Central memory CD8-positive, alpha-beta T cell (primary cell): ENCODE data around the gene PHF1.
"Not testable (repeated sequence)": the region's sequence is repeated elsewhere in the genome, so short reads cannot be mapped to it uniquely, and the experiment has no call there.

Experiments used
- ATAC-seq: fragments of 150-1000 bp; cut with Tn5 transposase; replicated peaks from 2 replicates; pipeline ENCODE4 v1.10.0; 2022; ENCODE audit warnings: mild to moderate bottlenecking, moderate FRiP score, moderate number of reproducible peaks; ENCODE audit not compliant: poor library complexity, severe bottlenecking; ENCODE audit errors: extremely low read depth
- DNase-seq, 2 donors: peaks; one replicate each; pipeline ENCODE4 v3.0.0; 2021; ENCODE audit warnings: low spot score in 2 of 2
- H3K27ac Mint-ChIP-seq: one replicate; pipeline ENCODE4 v1.8.0; 2022; ENCODE audit warnings: low read depth, mild to moderate bottlenecking, moderate library complexity, mixed read lengths
- H3K27me3 Mint-ChIP-seq: one replicate; pipeline ENCODE4 v1.8.0; 2022; ENCODE audit warnings: mixed read lengths
- H3K36me3 Mint-ChIP-seq: one replicate; pipeline ENCODE4 v1.8.0; 2022; ENCODE audit warnings: mild to moderate bottlenecking, moderate library complexity, mixed read lengths; ENCODE audit not compliant: insufficient read depth
- H3K4me1 Mint-ChIP-seq: one replicate; pipeline ENCODE4 v1.8.0; 2022; ENCODE audit warnings: mixed read lengths
- H3K4me3 Mint-ChIP-seq: one replicate; pipeline ENCODE4 v1.8.0; 2022; ENCODE audit warnings: mild to moderate bottlenecking, moderate library complexity, mixed read lengths
- H3K9me3 Mint-ChIP-seq: one replicate; pipeline ENCODE4 v1.8.0; 2022; ENCODE audit warnings: mixed read lengths

The PHF1 gene

GRCh38 chr6:33410711-33411631 is at the start of gene PHF1:
PHF1 (plus strand) TSS chr6:33411014; CDS start chr6:33412264, 1,250 bp downstream.
- peak; percentile 58 for ATAC-seq
- H3K36me3 Mint-ChIP-seq, result peaks cover 39% of the 10 kb centered on the region
- peak within 1 kb of the TSS; percentile 81 for H3K4me3 Mint-ChIP-seq
- no peaks in the 10 kb centered on the region for H3K27me3 Mint-ChIP-seq
- DNase-seq, result peak; percentile 82 to 89
- H3K27ac Mint-ChIP-seq, result peak within 1 kb of the TSS; percentile 95
- H3K4me1 Mint-ChIP-seq, result peaks cover 55% of the 10 kb centered on the region
- H3K9me3 Mint-ChIP-seq, result no peaks in the 10 kb centered on the region

GRCh38 chr6:33363486-33363885 is 47.3 kb upstream of the PHF1 start:
- H3K4me1 Mint-ChIP-seq, H3K36me3 Mint-ChIP-seq, H3K4me3 Mint-ChIP-seq: not testable (repeated sequence)

GRCh38 chr6:33364475-33365205 is 46.2 kb upstream of the PHF1 start:
- not testable (repeated sequence) for ATAC-seq, H3K27me3 Mint-ChIP-seq, DNase-seq, H3K27ac Mint-ChIP-seq, H3K4me3 Mint-ChIP-seq, H3K9me3 Mint-ChIP-seq, H3K36me3 Mint-ChIP-seq, H3K4me1 Mint-ChIP-seq

More at GRCh38 chr6:33363486-33363885, 47.3 kb upstream of the PHF1 start:
- not testable (repeated sequence) for H3K27me3 Mint-ChIP-seq, DNase-seq, H3K9me3 Mint-ChIP-seq, H3K27ac Mint-ChIP-seq, ATAC-seq

GRCh38 chr6:33365206-33365971 is 45.4 kb upstream of the PHF1 start:
- H3K4me1 Mint-ChIP-seq, DNase-seq, H3K9me3 Mint-ChIP-seq, H3K4me3 Mint-ChIP-seq, H3K27me3 Mint-ChIP-seq, H3K36me3 Mint-ChIP-seq, H3K27ac Mint-ChIP-seq, ATAC-seq: not testable (repeated sequence)

GRCh38 chr6:33367009-33367714 is 43.7 kb upstream of the PHF1 start:
- H3K4me1 Mint-ChIP-seq, result no peaks in the 10 kb centered on the region
- no peaks in the 10 kb centered on the region for H3K9me3 Mint-ChIP-seq
- H3K4me3 Mint-ChIP-seq, result no peak overlapping the region
- no peaks in the 10 kb centered on the region for H3K27me3 Mint-ChIP-seq
- DNase-seq (no peak), ATAC-seq (no peak)
- H3K36me3 Mint-ChIP-seq, result no peaks in the 10 kb centered on the region
- no peak overlapping the region for H3K27ac Mint-ChIP-seq

GRCh38 chr6:33367715-33368025 is 43.1 kb upstream of the PHF1 start:
- not testable (repeated sequence) for H3K9me3 Mint-ChIP-seq, H3K4me3 Mint-ChIP-seq, H3K27ac Mint-ChIP-seq, H3K4me1 Mint-ChIP-seq, DNase-seq, ATAC-seq, H3K27me3 Mint-ChIP-seq, H3K36me3 Mint-ChIP-seq

- H3K27me3 Mint-ChIP-seq, DNase-seq: not testable (repeated sequence)
- peaks cover 12% of the 10 kb centered on the region for H3K4me1 Mint-ChIP-seq
These were observed 38.9 kb upstream of the PHF1 start for GRCh38 chr6:33371901-33372300.

GRCh38 chr6:33372526-33373123 is 38.2 kb upstream of the PHF1 start:
- Mint-ChIP-seq H3K4me3 (no peak overlapping the region), H3K27ac (no peak overlapping the region), H3K4me1 (peaks cover 12% of the 10 kb centered on the region), H3K36me3 (no peaks in the 10 kb centered on the region), H3K27me3 (no peaks in the 10 kb centered on the region), H3K9me3 (no peaks in the 10 kb centered on the region)
- DNase-seq (no peak), ATAC-seq (no peak)

More at GRCh38 chr6:33371901-33372300, 38.9 kb upstream of the PHF1 start:
- ATAC-seq, H3K4me3 Mint-ChIP-seq, H3K9me3 Mint-ChIP-seq, H3K27ac Mint-ChIP-seq, H3K36me3 Mint-ChIP-seq: not testable (repeated sequence)

- Mint-ChIP-seq H3K27ac (peak overlapping the region; percentile 94), H3K27me3 (no peaks in the 10 kb centered on the region), H3K9me3 (no peaks in the 10 kb centered on the region), H3K36me3 (no peaks in the 10 kb centered on the region), H3K4me1 (peaks cover 12% of the 10 kb centered on the region), H3K4me3 (peak overlapping the region; percentile 50)
- peak; percentile 91 for ATAC-seq
- DNase-seq, result peak in 1 of 2 donors; percentile 10
These were observed 36.6 kb upstream of the PHF1 start for GRCh38 chr6:33373960-33374910.

- ATAC-seq (no peak), DNase-seq (no peak)
- Mint-ChIP-seq H3K27ac (peak overlapping the region; percentile 94), H3K4me1 (peaks cover 12% of the 10 kb centered on the region), H3K4me3 (peak overlapping the region; percentile 50), H3K27me3 (no peaks in the 10 kb centered on the region), H3K36me3 (no peaks in the 10 kb centered on the region), H3K9me3 (no peaks in the 10 kb centered on the region)
These were observed 35.6 kb upstream of the PHF1 start for GRCh38 chr6:33375143-33375671.

- Mint-ChIP-seq H3K9me3 (no peaks in the 10 kb centered on the region), H3K4me1 (peaks cover 16% of the 10 kb centered on the region), H3K27ac (no peak overlapping the region), H3K36me3 (no peaks in the 10 kb centered on the region), H3K4me3 (no peak overlapping the region), H3K27me3 (no peaks in the 10 kb centered on the region)
- ATAC-seq (no peak), DNase-seq (no peak)
These were observed 33.6 kb upstream of the PHF1 start for GRCh38 chr6:33377171-33377570.
